T47D (cell line): Measurements from ENCODE around the gene ZSCAN23.
"Not testable (repeated sequence)": the region's sequence is repeated elsewhere in the genome, so short reads cannot be mapped to it uniquely, and the experiment has no call there.

Source experiments
- DNase-seq, 2 experiments: peaks; one replicate each; pipeline versions ENCODE4 v3.0.0 to v3.0.0-alpha.2; 2011 to 2012; ENCODE audit warnings: low read depth in 1 of 2, low spot score in 1 of 2
- JUND ChIP-seq: IDR thresholded peaks from 2 replicates; pipeline ENCODE4 v1.6.1; 2012; ENCODE audit warnings: low read depth
- in situ Hi-C: cut with HindIII; loops from 2 replicates; pipeline ENCODE4 v1.10.0; 2016; ENCODE audit warnings: low sequenced_read_pairs, low pct_unique_long_range_greater_than_20kb

The ZSCAN23 gene

DNA sequence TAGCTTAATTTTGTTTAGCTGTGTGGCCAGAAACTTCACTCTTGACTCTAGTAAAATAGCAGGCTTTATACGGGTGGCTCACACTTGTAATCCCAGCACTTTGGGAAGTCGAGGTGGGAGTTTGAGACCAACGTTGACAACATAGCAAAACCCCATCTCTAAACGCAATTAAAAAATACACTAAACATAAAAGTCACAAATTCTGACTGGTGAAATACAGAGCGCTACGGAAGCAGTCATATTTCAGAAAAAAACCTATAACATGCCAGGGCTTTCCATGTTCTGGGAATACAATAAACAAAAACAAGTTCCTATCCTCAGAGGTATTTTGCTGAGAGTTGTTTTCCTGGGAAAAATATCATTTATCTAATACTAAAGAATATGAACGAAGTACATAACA, 24.8 kb upstream of the ZSCAN23 start:
- DNase-seq: no peak
- in situ Hi-C loops: no loop called here
- no peak for TF ChIP-seq JUND

- TF ChIP-seq JUND: no peak
- in situ Hi-C loops: no loop called here
- DNase-seq: no peak
Measured at GRCh38 chr6:28462401-28462800, 19.1 kb upstream of the ZSCAN23 start.

GRCh38 chr6:28458568-28458967, 15.3 kb upstream of the ZSCAN23 start:
- no peak for TF ChIP-seq JUND
- in situ Hi-C loops: no loop called here
- peak in 1 of 2 experiments; percentile 21 for DNase-seq

GRCh38 chr6:28449056-28449455, 5.8 kb upstream of the ZSCAN23 start:
- in situ Hi-C loops: no loop called here
- no peak for TF ChIP-seq JUND
- no peak for DNase-seq

GRCh38 chr6:28447512-28447906, 4.2 kb upstream of the ZSCAN23 start:
- in situ Hi-C loops: not testable (repeated sequence)

GRCh38 chr6:28446818-28447511, 3.7 kb upstream of the ZSCAN23 start:
- in situ Hi-C loops: no loop called here
- TF ChIP-seq JUND: no peak
- DNase-seq: no peak

More at GRCh38 chr6:28447512-28447906, 4.2 kb upstream of the ZSCAN23 start:
- not testable (repeated sequence) for DNase-seq

GRCh38 chr6:28444759-28445158, 1.5 kb upstream of the ZSCAN23 start:
- in situ Hi-C loops, DNase-seq: not testable (repeated sequence)

DNA sequence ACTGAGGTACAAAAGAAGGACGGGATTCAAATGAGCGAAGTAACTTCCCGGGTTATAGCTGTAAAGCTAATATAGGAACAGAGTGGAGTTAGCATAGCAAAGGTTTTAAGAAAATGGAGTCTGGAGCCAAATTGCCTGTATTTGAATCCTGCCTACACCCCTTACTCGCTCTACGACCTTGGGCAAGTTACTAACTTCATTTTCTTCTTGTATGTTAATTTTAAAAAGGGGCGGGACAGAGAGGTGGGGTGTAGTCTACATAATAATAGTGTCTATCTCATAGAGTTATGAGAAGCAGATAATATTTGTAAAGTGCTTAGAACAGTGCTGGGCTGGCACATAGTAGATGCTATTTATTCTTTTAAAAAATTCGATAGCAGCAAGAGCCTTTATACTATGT, 705 bp downstream of the ZSCAN23 start:
- in situ Hi-C loops: no loop called here

GRCh38 chr6:28436404-28436803, 6.9 kb downstream of the ZSCAN23 start:
- DNase-seq: no peak
- TF ChIP-seq JUND: no peak

More for the DNA sequence above, 705 bp downstream of the ZSCAN23 start:
- no peak for TF ChIP-seq JUND
- no peak for DNase-seq

GRCh38 chr6:28433119-28433518, 10.2 kb downstream of the ZSCAN23 start:
- in situ Hi-C loops: no loop called here
- no peak for DNase-seq

More at GRCh38 chr6:28436404-28436803, 6.9 kb downstream of the ZSCAN23 start:
- in situ Hi-C loops: no loop called here

GRCh38 chr6:28429781-28430180, 13.5 kb downstream of the ZSCAN23 start:
- no peak for TF ChIP-seq JUND
- peak in 1 of 2 experiments; percentile 10 for DNase-seq
- in situ Hi-C loops: no loop called here

More at GRCh38 chr6:28433119-28433518, 10.2 kb downstream of the ZSCAN23 start:
- TF ChIP-seq JUND: no peak

GRCh38 chr6:28425944-28426541, 17.2 kb downstream of the ZSCAN23 start:
- DNase-seq: no peak
- in situ Hi-C loops: no loop called here
- no peak for TF ChIP-seq JUND

DNA sequence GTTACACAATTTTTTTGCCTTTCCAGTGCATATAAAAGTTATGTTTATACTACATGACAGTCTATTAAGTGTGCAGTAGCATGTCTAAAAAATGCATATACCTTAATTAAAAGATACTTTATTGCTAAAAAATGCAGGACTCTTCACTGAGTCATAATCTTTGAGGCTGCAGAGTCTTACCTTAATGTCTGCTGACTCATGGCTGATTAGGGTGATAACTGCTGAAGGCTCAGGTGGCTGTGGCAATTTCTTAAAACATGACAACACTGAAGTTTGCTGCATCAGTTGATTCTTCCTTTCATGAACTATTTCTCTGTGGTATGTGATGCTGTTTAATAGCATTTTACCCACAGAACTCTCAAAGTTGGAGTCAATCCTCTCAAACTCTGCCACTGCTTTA, 19.1 kb downstream of the ZSCAN23 start:
- in situ Hi-C loops: no loop called here
- no peak for DNase-seq
- no peak for TF ChIP-seq JUND
